Tibial artery (tissue), 4 donors: Measurements from ENCODE around the gene DYNC1LI1.
A peak's percentile ranks its signal among the peaks of the same experiment; 100 is the strongest.

Source experiments
- DNase-seq, 2 donors: peaks; one replicate each; pipeline ENCODE4 v3.0.0-alpha.2; 2019
- H3K27ac ChIP-seq, 2 donors: fragments of 200-600 bp; sonication (generic) in 1 of 2; 1 replicate in 1 of 2; 2 replicates in 1 of 2; pipeline ENCODE4 v1.5.1; 2018 to 2019; ENCODE audit warnings: mild to moderate bottlenecking in 1 of 2
- H3K27me3 ChIP-seq, 2 donors: fragments of 200-600 bp; sonication (generic) in 1 of 2; one replicate each; pipeline versions ENCODE4 v1.5.1 to v1.6.0; 2016 to 2019
- H3K36me3 ChIP-seq, 3 donors: fragments of 200-600 bp; sonication (generic) in 2 of 3; one replicate each; pipeline ENCODE4 v1.5.1; 2016 to 2019; ENCODE audit warnings: mild to moderate bottlenecking in 2 of 3
- H3K4me1 ChIP-seq, 4 donors: fragments of 200-600 bp; sonication (generic) in 2 of 4; 1 replicate in 3 of 4; 2 replicates in 1 of 4; pipeline ENCODE4 v1.5.1; 2016 to 2019
- H3K4me3 ChIP-seq, 2 donors: fragments of 200-600 bp; sonication (generic) in 1 of 2; 1 replicate in 1 of 2; 2 replicates in 1 of 2; pipeline ENCODE4 v1.5.1; 2018 to 2019; ENCODE audit warnings: mild to moderate bottlenecking in 2 of 2
- H3K9me3 ChIP-seq, 3 donors: fragments of 200-600 bp; sonication (generic) in 1 of 3; one replicate each; pipeline ENCODE4 v1.5.1; 2016 to 2019
- CTCF ChIP-seq, 2 experiments: fragments of 200-600 bp in 1 of 2; fragments of 450-650 bp in 1 of 2; IDR thresholded peaks; one replicate each; pipeline ENCODE4 v1.5.1; 2017 to 2019; ENCODE audit warnings: antibody characterized with exemption in 2 of 2, mild to moderate bottlenecking in 1 of 2, moderate library complexity in 1 of 2
- intact Hi-C: fragments of 100-400 bp; cut with DNase I; formaldehyde crosslinking; loops from one replicate; pipeline ENCODE4 v1.15.0; 2023; ENCODE audit warnings: low total_unique reads

Gene DYNC1LI1

DNA sequence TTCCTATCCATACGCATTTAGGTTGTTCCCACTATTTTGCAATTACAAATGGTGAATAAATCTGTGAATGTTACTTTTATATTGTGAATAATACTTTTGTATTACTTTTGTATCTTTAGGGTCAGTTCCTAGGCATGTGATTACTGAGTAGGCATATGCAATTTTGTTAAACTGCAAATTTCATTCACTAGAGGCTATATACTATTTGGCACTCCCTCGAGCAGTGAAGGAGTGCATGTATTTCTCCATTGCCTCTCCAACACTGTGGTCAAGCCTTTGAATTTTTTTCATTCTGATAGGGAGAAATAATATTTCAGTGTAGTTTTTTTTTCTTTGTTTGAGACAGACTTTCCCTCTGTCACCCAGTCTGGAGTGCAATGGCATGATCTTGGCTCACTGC is 59.7 kb downstream of the DYNC1LI1 start:
- H3K27me3 ChIP-seq: no peaks in the 10 kb centered on the region
- DNase-seq: no peak
- intact Hi-C loops: no loop called here
- no peaks in the 10 kb centered on the region for H3K9me3 ChIP-seq
- no peaks in the 10 kb centered on the region for H3K4me1 ChIP-seq
- no peak overlapping the region for H3K4me3 ChIP-seq
- H3K36me3 ChIP-seq: no peaks in the 10 kb centered on the region
- TF ChIP-seq CTCF (IDR thresholded peaks at IDR 0.05): no peak
- H3K27ac ChIP-seq: no peak overlapping the region

DNA sequence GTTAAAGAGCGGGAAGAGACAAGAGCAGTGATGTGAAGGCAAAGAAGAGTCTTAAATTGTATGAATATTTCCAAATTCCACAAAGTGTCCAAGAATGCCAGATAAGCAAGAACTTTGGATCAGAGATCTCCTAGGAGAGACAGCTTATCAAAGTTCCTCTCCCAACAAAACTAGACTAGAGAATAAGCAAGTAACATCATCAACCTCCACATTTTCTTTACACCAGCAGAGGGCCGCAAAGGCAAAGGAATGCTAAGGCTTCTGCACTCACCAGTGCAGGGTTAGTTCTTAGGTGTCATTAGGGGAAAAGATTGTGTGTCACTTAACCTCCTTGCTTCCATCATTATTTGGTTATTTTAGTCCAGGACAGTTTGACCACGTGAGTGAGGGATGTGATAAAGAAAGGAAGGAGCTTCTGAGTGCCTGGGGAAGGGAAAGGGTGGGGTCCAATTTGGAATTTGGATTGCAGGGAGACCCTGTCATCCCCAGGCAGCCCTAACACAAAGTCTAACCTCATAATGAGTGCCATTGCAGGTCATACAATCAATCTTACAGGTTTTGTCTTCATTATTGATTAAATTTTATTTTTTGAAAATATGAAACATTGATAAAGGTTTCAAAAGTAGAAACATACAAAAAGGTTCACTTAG is 60.5 kb downstream of the DYNC1LI1 start:
- Histone ChIP-seq H3K36me3 (no peaks in the 10 kb centered on the region), H3K4me3 (no peak overlapping the region), H3K27me3 (no peaks in the 10 kb centered on the region), H3K9me3 (no peaks in the 10 kb centered on the region), H3K27ac (no peak overlapping the region), H3K4me1 (no peaks in the 10 kb centered on the region)
- intact Hi-C loops: no loop called here
- DNase-seq: peak; percentile 68 to 77
- TF ChIP-seq CTCF (IDR thresholded peaks at IDR 0.05): peak; percentile 60 to 89

DNA sequence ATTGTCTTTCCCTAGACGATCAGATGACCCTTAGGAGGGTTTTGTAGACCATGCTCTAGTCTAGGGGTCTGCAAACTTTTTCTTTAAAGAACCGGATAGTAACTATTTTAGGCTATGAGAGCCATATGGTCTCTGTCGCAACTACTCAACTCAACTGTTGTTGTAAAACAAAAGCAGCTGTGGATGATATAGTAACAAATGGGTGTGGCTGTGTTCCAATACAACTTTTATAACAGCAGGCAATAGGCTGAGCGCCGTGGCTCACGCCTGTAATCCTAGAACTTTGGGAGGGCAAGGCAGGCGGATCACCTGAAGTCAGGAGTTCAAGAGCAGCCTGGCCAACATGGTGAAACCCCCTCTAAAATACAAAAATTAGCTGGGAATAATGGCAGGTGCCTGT is 61.9 kb downstream of the DYNC1LI1 start:
- Histone ChIP-seq H3K36me3 (no peaks in the 10 kb centered on the region), H3K27ac (no peak overlapping the region), H3K9me3 (no peaks in the 10 kb centered on the region), H3K4me1 (no peaks in the 10 kb centered on the region), H3K27me3 (no peaks in the 10 kb centered on the region), H3K4me3 (no peak overlapping the region)
- intact Hi-C loops: loop anchor here (5.0 to 10.0 kb wide), 2 partner anchors 66 to 159 kb away; partner anchors contain the start of gene DYNC1LI1
- no peak for DNase-seq
- no peak for TF ChIP-seq CTCF (IDR thresholded peaks at IDR 0.05)

DNA sequence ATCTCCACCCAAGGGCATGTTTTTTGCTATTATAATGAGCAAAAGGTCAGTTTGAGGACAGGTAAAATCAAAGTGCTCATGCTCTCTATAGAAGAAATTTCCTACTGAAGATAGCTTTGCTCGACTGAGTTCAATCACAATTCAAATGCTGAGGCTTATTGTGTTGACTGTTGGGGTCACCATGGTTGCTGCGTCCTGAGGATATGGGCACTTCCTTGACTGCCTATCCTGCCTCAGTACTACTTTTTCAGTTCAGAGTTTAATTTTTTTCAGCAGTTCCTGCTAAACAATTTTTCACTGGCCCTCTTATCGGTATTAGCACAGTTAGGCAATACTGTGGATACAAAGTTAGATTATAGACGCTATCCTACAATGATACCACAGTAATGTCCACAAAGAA is 64.2 kb downstream of the DYNC1LI1 start:
- Histone ChIP-seq H3K36me3 (no peaks in the 10 kb centered on the region), H3K9me3 (no peaks in the 10 kb centered on the region), H3K27me3 (no peaks in the 10 kb centered on the region), H3K4me1 (peaks cover 0 to 5% (median 3%) of the 10 kb centered on the region in 4 donors), H3K4me3 (no peak overlapping the region), H3K27ac (no peak overlapping the region)
- TF ChIP-seq CTCF (IDR thresholded peaks at IDR 0.05): no peak
- DNase-seq: no peak
- intact Hi-C loops: loop anchor here (5.0 to 10.0 kb wide), 2 partner anchors 68 to 161 kb away; partner anchors contain the start of gene DYNC1LI1

GRCh38 chr3:32502946-32503286 is 67.7 kb downstream of the DYNC1LI1 start:
- intact Hi-C loops: loop anchor here (10.0 kb wide), 1 partner anchor 72 kb away; the partner anchor contains the start of gene DYNC1LI1
- no peak for TF ChIP-seq CTCF (IDR thresholded peaks at IDR 0.05)
- H3K27ac ChIP-seq: peak overlapping the region; percentile 93 to 99
- H3K27me3 ChIP-seq: no peaks in the 10 kb centered on the region
- H3K9me3 ChIP-seq: no peaks in the 10 kb centered on the region
- no peak for DNase-seq
- no peaks in the 10 kb centered on the region for H3K36me3 ChIP-seq
- H3K4me1 ChIP-seq: peaks cover 0 to 19% (median 8%) of the 10 kb centered on the region in 4 donors
- H3K4me3 ChIP-seq: peak overlapping the region; percentile 95 to 99
